Transverse colon (tissue), 4 donors: ENCODE results near the gene CHADL. TPM values are rescaled to one million over a fixed set of nuclear protein-coding genes. Genes with fewer than 3 reads are reported as not detected.

ENCODE experiments used
- DNase-seq: peaks from one replicate; pipeline ENCODE4 v3.0.0-alpha.2; 2019
- H3K27ac ChIP-seq, 4 donors: fragments of 200-600 bp; sonication (generic); 2 replicates each; pipeline ENCODE4 v1.5.1; 2016 to 2018; ENCODE audit warnings: inconsistent platforms in 4 of 4
- H3K27me3 ChIP-seq: fragments of 200-600 bp; sonication (generic); 2 replicates; pipeline ENCODE4 v1.5.1; 2017; ENCODE audit warnings: inconsistent platforms
- H3K36me3 ChIP-seq, 4 donors: fragments of 200-600 bp; sonication (generic); 2 replicates each; pipeline ENCODE4 v1.5.1; 2017 to 2019; ENCODE audit warnings: inconsistent platforms in 4 of 4
- H3K4me1 ChIP-seq, 4 donors: fragments of 200-600 bp; sonication (generic); 2 replicates each; pipeline ENCODE4 v1.5.1; 2017 to 2020; ENCODE audit warnings: inconsistent platforms in 4 of 4
- H3K4me3 ChIP-seq, 4 donors: fragments of 200-600 bp; sonication (generic); 1 replicate in 1 of 4; 2 replicates in 3 of 4; pipeline versions ENCODE4 v1.5.1 to v1.6.1; 2017 to 2019; ENCODE audit warnings: inconsistent platforms in 4 of 4
- H3K9me3 ChIP-seq, 2 donors: fragments of 200-600 bp; sonication (generic); 2 replicates each; pipeline ENCODE4 v1.5.1; 2017 to 2019; ENCODE audit warnings: inconsistent platforms in 2 of 2
- CTCF ChIP-seq, 5 experiments: fragments of 200-600 bp in 3 of 5; fragments of 450-650 bp in 2 of 5; sonication (generic) in 3 of 5; IDR thresholded peaks; 1 replicate in 2 of 5; 2 replicates in 3 of 5; pipeline ENCODE4 v1.5.1; 2016 to 2017; ENCODE audit warnings: antibody characterized with exemption in 5 of 5, inconsistent platforms in 3 of 5, mild to moderate bottlenecking in 2 of 5, moderate library complexity in 1 of 5
- EP300 ChIP-seq: sonication (generic); formaldehyde crosslinking; IDR thresholded peaks from one replicate; pipeline ENCODE4 v1.6.1; 2017; ENCODE audit warnings: antibody characterized with exemption, low read depth
- POLR2A ChIP-seq: fragments of 450-650 bp; IDR thresholded peaks from one replicate; pipeline ENCODE4 v1.6.1; 2016; ENCODE audit warnings: antibody characterized with exemption, mild to moderate bottlenecking, moderate library complexity
- POLR2AphosphoS5 ChIP-seq, 3 donors: sonication (generic); formaldehyde crosslinking; IDR thresholded peaks; one replicate each; pipeline ENCODE4 v1.6.1; 2016; ENCODE audit warnings: antibody characterized with exemption in 3 of 3
- WGBS, 2 donors: methylation state at CpG; one replicate each; pipeline ENCODE4 v1.1.5; 2018; ENCODE audit warnings: low coverage in 1 of 2; 5-methylcytosine and 5-hydroxymethylcytosine counted together
- in situ Hi-C, 4 donors: fragments of 200-750 bp; cut with MboI; loops; one replicate each; pipeline versions ENCODE4 v1.15.0 to v1.15.1; 2017; ENCODE audit warnings: low sequenced_read_pairs in 3 of 4, low pct_ligation_motif_present in 1 of 4, low pct_unique_long_range_greater_than_20kb in 1 of 4
- intact Hi-C: fragments of 100-400 bp; cut with DNase I; formaldehyde crosslinking; loops from one replicate; pipeline ENCODE4 v1.15.1; 2023; ENCODE audit warnings: low total_unique reads
- total RNA-seq, 4 donors: library from RNA; depleted of rRNA; stranded (reverse); fragments of >200 nt; gene quantifications; one replicate each; pipeline ENCODE4 v1.1.0, GENCODE V29; 2016

Gene CHADL
- total RNA-seq, 4 donors from 2014 or later: 3.0 to 20.6 (median 5.3) TPM

- TF ChIP-seq POLR2AphosphoS5 (IDR thresholded peaks at IDR 0.05) (no peak), EP300 (no peak), CTCF (IDR thresholded peaks at IDR 0.05) (no peak), POLR2A (no peak)
- no peak for DNase-seq
- no peaks in the 10 kb centered on the region for H3K4me1 ChIP-seq
- WGBS, 2 donors: 90 to 94% methylated on average over 7 to 26 of the region's 26 CpGs
- in situ Hi-C loops (no loop called here), intact Hi-C loops (no loop called here)
- no peak overlapping the region for H3K27ac ChIP-seq
- H3K4me3 ChIP-seq: no peak overlapping the region
- peaks cover 0 to 32% (median 2%) of the 10 kb centered on the region in 4 donors for H3K36me3 ChIP-seq
- no peaks in the 10 kb centered on the region for H3K9me3 ChIP-seq
- H3K27me3 ChIP-seq: no peaks in the 10 kb centered on the region
These were observed 13.7 kb downstream of the CHADL start for GRCh38 chr22:41226723-41227655.

- intact Hi-C loops: no loop called here
- Histone ChIP-seq H3K4me1 (no peaks in the 10 kb centered on the region), H3K36me3 (peaks cover 0 to 45% (median 7%) of the 10 kb centered on the region in 4 donors), H3K27me3 (no peaks in the 10 kb centered on the region), H3K27ac (no peak overlapping the region), H3K4me3 (no peak overlapping the region), H3K9me3 (no peaks in the 10 kb centered on the region)
- 93% methylated on average over 6 of the region's 7 CpGs; no CpG with 5 or more reads in 1 of the 2 donors for WGBS, 2 donors
- no peak for TF ChIP-seq EP300
- no peak for TF ChIP-seq CTCF (IDR thresholded peaks at IDR 0.05)
- no peak for TF ChIP-seq POLR2A
- no peak for TF ChIP-seq POLR2AphosphoS5 (IDR thresholded peaks at IDR 0.05)
- in situ Hi-C loops: no loop called here
- no peak for DNase-seq
These were observed 17.2 kb downstream of the CHADL start for GRCh38 chr22:41223535-41223934.

- intact Hi-C loops: no loop called here
- no peaks in the 10 kb centered on the region for H3K27me3 ChIP-seq
- WGBS, 2 donors: 90 to 96% methylated on average over 3 to 9 of the region's 9 CpGs
- no peak overlapping the region for H3K4me3 ChIP-seq
- TF ChIP-seq CTCF (IDR thresholded peaks at IDR 0.05): no peak
- H3K4me1 ChIP-seq: peaks cover 0 to 5% (median 0%) of the 10 kb centered on the region in 4 donors
- H3K27ac ChIP-seq: no peak overlapping the region
- H3K36me3 ChIP-seq: peaks cover 0 to 42% (median 7%) of the 10 kb centered on the region in 4 donors
- in situ Hi-C loops: no loop called here
- H3K9me3 ChIP-seq: no peaks in the 10 kb centered on the region
- DNase-seq: no peak
These were observed 17.8 kb downstream of the CHADL start for GRCh38 chr22:41222846-41223507.

- H3K36me3 ChIP-seq: peaks cover 0 to 16% (median 6%) of the 10 kb centered on the region in 4 donors
These were observed 23.1 kb downstream of the CHADL start for GRCh38 chr22:41217553-41218157.

More at GRCh38 chr22:41217553-41218157, 23.1 kb downstream of the CHADL start:
- intact Hi-C loops: no loop called here
- Histone ChIP-seq H3K4me1 (peaks cover 0 to 26% (median 4%) of the 10 kb centered on the region in 4 donors), H3K27me3 (no peaks in the 10 kb centered on the region), H3K27ac (peak overlapping the region; percentile 69 to 82 (median 76)), H3K4me3 (peak overlapping the region in 1 of 4 donors; percentile 14), H3K9me3 (no peaks in the 10 kb centered on the region)
- in situ Hi-C loops: no loop called here
- TF ChIP-seq POLR2AphosphoS5 (IDR thresholded peaks at IDR 0.05) (peak; percentile 9 to 24 (median 10)), CTCF (IDR thresholded peaks at IDR 0.05) (no peak), POLR2A (peak; percentile 34)
- 57 to 77% methylated on average over 1 to 13 of the region's 16 CpGs for WGBS, 2 donors
- peak; percentile 56 for DNase-seq
